Fibroblast of mammary gland (primary cell): ENCODE data around the gene GLRA3.
"Not testable (repeated sequence)": the region's sequence is repeated elsewhere in the genome, so short reads cannot be mapped to it uniquely, and the experiment has no call there.

Source experiments
- DNase-seq: peaks from one replicate; pipeline ENCODE4 v3.0.0-alpha.2; 2010; ENCODE audit warnings: low read depth
- H3K4me3 ChIP-seq: 2 replicates; pipeline ENCODE4 v1.5.1; 2011; ENCODE audit warnings: low read depth, mild to moderate bottlenecking, low read length, moderate library complexity; ENCODE audit not compliant: control insufficient read depth
- TF ChIP-seq, protein P1 (sequence below): conservative IDR thresholded peaks from 2 replicates; pipeline ENCODE4 v1.5.1; 2011; ENCODE audit warnings: low read depth, low read length, inconsistent platforms; ENCODE audit not compliant: control insufficient read depth, insufficient read depth

The GLRA3 gene

GRCh38 chr4:174696657-174697056, 132.4 kb downstream of the GLRA3 start:
- no peak for DNase-seq
- no peak overlapping the region for H3K4me3 ChIP-seq
- TF ChIP-seq, protein P1, sequence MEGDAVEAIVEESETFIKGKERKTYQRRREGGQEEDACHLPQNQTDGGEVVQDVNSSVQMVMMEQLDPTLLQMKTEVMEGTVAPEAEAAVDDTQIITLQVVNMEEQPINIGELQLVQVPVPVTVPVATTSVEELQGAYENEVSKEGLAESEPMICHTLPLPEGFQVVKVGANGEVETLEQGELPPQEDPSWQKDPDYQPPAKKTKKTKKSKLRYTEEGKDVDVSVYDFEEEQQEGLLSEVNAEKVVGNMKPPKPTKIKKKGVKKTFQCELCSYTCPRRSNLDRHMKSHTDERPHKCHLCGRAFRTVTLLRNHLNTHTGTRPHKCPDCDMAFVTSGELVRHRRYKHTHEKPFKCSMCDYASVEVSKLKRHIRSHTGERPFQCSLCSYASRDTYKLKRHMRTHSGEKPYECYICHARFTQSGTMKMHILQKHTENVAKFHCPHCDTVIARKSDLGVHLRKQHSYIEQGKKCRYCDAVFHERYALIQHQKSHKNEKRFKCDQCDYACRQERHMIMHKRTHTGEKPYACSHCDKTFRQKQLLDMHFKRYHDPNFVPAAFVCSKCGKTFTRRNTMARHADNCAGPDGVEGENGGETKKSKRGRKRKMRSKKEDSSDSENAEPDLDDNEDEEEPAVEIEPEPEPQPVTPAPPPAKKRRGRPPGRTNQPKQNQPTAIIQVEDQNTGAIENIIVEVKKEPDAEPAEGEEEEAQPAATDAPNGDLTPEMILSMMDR: no peak

- not testable (repeated sequence) for H3K4me3 ChIP-seq, DNase-seq
These were observed 137.2 kb downstream of the GLRA3 start for GRCh38 chr4:174691876-174692275.

GRCh38 chr4:174690665-174691064, 138.4 kb downstream of the GLRA3 start:
- H3K4me3 ChIP-seq: no peak overlapping the region
- DNase-seq: no peak
- TF ChIP-seq, protein P1: no peak

GRCh38 chr4:174689618-174690017, 139.4 kb downstream of the GLRA3 start:
- TF ChIP-seq, protein P1: no peak
- no peak overlapping the region for H3K4me3 ChIP-seq
- no peak for DNase-seq

DNA sequence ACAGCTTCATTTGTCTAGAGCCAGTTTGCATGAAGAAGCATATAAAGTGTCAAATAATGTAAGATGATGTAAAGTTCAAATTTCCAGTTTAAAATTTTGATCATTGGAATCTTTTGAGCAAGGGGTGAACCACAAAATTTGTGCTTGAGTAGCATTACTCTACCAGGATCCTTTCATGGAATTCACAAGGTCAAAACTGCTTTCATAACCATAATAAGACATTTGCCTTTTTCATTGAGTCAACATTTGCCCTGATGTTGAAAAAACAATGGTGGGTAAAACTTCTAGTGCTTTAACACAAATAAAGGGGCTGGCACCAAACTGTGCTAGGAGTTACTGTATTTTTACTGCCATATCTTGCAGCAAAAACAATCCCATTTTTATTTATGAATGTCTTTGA, 142.2 kb downstream of the GLRA3 start:
- TF ChIP-seq, protein P1: no peak
- H3K4me3 ChIP-seq: no peak overlapping the region
- no peak for DNase-seq

DNA sequence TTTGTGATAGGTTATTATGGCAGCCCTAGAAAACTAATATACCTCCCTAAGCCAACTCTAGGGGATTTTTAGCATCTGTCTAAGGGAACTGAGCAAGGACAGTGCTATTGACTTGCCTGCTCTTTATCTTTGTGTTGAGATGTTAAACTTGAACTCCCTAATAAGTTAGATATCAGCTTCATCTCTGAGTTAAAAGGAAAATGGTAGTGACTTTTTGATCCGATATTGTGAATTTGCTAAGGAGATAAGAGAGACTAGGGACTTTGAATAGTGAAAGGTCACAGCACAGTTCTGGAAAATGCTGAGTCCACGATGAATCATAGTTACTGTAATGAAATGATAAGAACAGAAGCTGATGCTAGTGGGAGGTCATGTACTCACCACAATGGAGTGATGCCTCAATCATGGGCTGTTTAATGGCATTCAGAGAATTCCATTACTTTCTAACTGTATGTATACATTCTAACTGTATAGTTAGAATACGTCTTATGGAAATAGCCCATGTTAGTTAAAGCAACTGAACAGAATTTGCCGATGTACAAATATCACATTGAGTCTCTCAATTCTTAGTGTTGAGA, 147.2 kb downstream of the GLRA3 start:
- DNase-seq: peak; percentile 55
- TF ChIP-seq, protein P1: no peak
- H3K4me3 ChIP-seq: no peak overlapping the region

GRCh38 chr4:174674305-174674840, 154.7 kb downstream of the GLRA3 start:
- H3K4me3 ChIP-seq: no peak overlapping the region
- DNase-seq: no peak
- TF ChIP-seq, protein P1: no peak
